GM19043 (cell line): ENCODE measurements around the gene PPP1CC.
"Not testable (repeated sequence)": the region's sequence is repeated elsewhere in the genome, so short reads cannot be mapped to it uniquely, and the experiment has no call there.

Source experiments
- ATAC-seq: cut with Tn5 transposase; IDR thresholded peaks from one replicate; pipeline ENCODE4 v1.9.1; 2021; ENCODE audit warnings: low read depth; ENCODE audit not compliant: unreplicated experiment

PPP1CC gene

DNA sequence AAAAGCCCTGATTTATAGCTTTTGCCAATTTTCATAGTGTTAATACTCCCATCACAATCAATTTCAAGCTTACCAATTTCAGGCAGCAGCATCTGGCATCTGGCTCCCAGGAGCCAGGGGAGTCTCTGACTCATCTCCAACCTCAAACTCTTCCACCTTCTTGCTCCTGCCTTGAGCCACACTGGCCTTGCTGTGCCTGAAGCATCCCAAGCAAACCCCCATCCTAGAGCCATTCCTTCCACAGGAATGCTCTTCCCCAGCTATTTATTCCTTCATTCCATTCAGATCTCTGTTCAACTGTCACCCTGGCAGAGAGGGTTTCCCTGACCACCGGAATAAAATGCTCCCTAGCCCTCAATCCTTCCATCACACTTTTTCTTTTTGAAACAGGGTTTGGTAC is 13.9 kb upstream of the PPP1CC start:
- ATAC-seq: no peak

DNA sequence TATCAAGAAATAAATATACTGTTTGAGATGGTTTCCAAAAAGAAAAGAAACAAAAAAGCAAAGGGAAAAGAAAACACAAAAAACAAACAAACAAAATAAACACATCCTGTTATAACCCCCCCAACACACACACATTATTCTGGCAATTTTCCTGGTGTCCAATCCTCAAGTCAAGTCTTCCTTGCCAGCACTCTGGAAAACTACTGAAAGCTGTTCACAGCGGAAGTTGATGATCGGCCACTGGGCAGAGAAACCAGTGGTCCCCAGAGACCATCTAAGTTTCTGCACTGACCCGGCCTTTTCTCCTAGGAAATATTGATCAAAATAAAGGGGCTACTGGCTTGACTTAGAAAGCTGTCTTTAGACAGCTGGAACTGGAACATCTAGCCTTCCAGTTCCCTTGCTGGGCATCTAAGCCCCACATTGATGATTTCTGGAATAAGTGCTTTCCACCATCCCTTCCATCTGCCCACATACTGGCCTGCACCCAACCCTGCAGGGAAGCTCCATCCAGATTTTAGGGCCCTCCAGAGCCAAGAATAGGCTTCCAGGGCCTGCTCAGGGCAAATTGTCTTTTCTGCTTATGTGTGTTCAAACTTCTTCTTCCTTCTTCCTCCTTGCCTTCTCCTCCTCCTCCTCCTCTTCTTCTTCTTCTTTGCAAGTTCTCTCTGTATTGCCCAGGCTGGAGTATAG is 11.6 kb upstream of the PPP1CC start:
- no peak for ATAC-seq

DNA sequence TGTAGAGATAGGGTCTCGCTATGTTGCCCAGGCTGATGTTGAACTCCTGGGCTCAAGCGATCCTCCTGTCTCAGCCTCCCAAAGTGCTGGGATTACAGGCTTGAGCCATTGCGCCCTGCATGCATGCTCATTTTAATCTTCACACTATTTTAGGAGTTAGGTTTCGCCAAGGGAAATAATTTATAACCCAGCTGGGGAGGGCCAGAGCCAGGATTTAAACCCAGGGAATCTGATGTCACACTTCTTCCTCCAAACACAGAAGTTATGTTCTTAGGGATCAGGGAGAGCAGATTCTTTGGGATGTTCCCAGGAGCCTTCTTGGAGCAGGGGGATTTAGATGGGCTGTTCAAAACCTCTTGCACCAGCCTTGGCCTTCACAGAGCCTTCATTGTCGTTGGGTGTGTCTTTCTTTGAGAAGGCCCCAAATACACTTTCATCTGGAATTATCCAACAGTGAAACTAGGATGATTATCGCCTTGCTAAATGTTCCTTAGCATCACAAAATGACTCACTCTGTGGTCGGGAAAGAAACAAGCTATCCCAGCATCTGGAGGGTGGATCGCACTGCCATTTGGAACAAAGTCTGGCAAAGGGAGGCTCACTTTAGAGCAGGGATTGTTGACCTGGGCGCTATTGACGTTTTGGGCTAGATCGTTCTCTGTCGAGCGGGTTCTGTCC is 8.2 kb upstream of the PPP1CC start:
- ATAC-seq: no peak

DNA sequence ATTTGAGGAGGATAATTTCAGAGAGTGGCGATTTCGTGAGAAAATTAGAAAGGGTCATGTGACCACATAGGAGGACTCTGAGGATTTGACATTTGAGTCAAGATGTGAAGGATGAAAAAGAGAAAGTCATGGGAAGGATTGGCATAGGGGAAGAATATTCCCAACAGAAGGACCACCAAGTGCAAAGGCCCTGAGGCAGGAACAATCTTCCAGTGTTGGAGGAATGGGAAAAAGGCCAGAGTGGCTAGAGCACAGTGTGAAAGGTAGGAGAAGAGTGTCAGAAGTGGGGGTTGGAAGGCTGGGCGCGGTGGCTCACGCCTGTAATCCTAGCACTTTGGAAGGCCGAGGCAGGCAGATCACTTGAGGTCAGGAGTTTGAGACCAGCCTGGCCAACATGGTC is 3.9 kb upstream of the PPP1CC start:
- ATAC-seq: no peak

DNA sequence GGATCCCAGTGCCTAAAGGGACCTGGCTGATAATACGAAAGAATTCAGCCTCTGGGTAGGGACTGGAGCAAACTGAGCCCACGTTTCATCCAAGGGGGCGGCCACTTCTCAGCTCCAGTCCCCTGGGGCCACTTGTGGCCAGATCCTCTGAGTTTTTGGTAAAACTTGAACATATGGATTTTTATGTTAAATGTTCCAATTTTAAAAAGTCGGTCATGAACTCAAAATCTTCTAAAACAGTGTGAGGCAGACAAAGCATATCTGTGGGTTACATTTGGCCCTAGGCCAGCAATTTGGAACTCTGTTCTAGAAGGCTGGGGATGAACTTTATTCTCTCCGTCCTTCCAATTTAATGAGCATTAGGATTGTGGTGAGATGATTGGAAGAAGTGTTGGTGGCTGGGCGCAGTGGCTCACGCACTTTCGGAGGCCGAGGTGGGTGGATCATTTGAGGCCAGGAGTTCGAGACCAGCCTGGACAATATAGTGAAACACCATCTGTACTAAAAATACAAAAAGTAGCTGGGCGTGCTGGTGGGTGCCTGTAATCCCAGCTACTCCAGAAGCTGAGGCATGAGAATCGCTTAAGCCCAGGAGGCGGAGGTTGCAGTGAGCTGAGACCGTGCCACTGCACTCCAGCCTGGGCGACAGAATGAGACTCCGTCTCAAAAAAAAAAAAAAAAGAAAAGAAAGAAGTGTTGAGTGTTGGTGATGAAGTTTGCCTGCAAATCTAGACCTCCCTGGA is 3.0 kb upstream of the PPP1CC start:
- ATAC-seq: no peak

DNA sequence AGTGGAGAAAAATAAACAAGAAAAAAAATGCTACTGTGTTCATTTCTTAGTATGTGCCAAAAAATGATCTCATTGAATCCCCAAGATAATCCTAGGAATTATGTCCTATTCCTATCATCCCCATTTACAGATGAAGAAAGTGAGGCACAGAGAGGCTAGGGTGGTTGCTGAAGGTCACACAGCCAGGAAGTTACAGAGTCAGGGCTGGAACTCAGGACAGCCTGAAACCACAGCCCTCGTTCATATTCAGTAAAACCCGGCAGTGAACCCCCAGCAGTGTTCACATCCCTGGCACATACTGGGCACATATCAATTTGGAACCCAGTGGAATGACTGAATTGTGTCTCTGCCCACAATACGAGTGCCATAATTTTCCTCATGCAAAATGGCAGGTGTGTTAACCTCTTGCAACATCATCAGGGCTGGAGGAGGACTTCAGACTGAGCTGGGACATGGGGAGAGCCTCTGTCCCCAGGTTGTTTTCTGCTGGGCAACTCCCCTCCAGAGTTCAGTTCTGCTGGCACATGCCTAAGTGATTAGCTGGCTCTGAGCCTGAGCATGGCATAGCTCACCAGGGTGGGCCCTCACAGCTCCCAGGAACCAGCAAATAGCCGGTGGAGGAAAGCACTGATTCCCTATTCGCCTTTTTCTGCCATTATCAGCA is 2.0 kb upstream of the PPP1CC start:
- no peak for ATAC-seq

DNA sequence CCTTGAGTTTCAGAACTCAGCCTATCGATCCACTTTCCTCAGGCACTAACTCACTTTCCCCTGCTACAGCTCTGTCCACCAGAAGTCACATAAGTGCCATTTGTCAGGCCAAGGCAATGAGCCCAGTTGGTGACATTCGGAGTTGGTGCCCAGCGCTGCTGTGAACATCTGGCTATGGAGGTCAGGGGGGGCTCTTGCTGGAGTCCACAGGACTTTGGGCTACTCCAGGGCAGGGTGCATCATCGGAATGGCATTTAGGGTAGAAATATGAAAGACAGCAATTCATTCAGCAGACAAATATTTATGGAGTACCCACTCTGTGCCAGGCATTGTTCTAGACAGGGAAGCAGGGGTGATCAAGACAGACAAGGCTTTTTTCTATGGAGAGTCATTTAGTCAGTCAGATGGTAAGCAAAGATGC is 1.5 kb upstream of the PPP1CC start:
- no peak for ATAC-seq

DNA sequence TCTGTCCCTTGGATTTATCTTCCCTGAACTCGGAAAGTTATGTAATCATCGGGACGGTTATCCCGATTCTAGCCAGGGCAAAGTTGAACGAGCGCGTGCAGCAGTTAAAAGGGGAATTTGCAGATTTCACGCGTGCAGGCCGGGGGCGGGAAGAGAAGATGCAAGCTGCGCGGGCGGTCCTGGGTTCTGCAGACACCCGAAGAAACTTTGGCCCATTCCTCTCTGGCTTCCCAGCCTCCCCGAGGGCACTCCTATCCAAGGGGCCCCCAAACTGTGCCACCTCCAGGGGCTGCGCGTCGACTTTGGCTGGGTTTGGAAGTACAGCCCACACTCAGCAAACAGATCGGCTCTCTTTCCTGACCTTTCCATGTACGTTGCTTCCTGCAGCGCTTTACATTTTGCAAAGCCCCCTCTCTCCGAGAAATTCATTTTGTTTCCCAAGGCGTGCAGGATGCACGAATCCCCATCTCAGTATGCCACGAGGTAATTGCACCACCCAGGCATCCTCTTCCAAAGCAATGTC is 941 bp upstream of the PPP1CC start:
- ATAC-seq: no peak

DNA sequence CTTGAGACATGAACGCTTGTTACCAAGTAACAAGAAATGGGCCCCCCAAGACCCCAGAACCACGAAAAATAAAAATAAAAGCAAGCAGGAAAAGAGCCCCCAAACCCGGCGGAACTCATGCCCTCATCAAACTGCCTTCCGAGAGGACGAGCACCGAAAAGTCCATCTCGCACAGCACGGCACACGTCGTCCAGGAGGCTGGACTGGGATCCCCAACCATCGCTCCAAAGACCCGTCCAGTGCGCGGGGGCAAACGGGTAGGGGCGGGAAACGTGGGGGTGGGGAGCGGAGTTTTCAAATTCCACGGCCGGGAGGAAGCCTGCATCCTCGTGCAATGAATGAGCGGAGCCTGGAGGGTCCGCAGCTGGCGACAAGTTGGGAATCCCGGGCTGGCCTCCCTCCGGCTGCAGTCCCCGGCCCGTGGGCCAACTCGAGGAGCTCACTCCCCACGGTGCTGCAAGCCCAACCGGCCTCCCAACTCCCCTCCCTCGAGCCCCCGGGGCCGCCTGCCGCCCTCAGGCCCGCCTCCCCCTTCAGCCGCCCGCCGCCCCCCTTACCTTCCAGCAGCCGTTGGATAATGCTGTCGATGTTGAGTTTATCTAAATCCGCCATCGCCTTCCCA is 484 bp downstream of the PPP1CC start:
- ATAC-seq: no peak

DNA sequence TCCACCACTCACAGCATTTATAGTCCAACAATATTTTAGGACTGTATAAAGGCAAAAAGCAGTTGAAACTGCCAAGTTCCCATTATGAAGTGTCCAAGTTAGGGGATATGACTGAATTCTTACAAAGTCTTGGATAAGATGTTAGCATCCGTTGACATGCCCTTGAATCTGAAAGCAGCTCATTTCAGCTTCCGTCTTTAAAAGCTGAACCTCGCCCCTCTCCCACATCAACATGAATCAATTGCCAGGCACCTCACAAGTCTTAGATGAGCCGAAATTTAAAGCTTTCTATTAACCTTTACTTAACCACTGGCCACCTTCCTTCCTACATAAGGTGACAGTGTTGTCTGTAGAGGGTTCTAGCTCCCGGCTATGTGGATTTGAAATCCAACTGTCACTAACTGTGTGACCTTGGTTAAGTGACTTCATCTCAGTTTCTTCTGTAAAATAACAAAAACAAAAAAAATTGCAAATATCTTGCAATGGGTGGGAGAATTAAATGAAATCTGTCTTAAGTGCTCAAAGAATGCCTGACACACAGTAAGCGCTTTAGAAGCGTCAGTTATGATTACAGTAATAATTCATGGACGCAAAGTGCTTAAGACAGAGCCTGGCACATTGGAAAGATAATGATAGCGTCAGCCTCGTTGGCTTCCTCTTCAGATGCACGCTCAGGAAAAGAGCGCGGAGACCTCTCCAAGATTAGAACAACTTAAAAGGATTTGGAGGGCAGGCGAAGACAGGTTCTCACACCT is 1.2 kb downstream of the PPP1CC start:
- ATAC-seq: no peak

DNA sequence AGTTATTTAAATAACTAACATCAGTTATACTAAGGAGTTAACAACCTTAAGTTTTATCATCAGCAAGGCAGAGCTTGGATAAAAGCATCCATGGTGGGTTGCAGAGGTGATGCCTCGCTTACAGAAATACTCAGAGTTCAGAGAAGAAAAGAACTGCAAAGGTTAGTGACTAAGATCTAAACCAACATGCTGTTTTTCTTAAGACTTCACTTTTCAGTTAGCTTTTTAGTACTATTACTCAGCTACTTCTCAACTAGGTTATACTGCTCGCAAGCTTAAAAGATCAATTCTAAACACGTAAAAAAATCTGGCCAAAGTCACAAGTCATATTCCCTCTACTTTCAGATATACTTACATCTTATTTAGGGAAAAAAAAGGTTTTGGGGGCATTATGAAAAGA is 2.8 kb downstream of the PPP1CC start:
- no peak for ATAC-seq

DNA sequence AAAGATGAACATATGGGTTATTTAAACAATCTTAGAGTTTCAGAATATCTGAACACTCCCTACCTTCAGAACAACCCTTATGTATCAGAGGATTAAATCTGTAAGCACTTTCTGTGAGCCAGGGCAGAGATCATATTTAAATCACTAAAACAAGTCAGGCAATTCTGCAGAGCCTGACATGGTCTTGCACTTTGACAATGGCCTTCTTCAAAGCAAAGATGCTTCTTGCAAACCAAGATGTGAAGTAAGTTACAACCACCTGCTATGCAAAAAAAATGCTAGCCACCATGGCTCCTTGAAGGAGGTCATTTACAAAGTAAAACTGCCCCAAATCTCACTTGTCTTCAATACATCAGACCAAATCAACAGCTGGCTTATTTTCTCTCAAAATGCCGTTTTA is 3.2 kb downstream of the PPP1CC start:
- ATAC-seq: no peak

DNA sequence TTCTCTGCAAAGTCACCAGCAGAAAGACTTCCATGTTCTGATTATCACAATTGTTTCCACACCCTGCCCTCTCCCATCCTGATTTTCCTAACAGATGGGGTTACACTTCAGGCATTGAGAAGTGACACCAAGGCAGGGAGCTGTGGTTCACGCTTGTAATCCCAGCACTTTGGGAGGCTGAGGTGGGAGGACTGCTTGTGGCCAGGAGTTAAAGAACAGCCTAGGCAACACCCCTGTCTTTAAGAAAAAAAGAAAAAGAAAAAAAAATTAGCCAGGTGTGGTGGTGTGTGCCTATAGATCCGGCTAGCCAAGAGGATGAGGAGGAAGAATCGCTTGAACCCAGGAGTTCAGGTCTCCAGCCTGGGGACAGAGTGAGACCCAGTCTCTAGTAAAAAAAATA is 5.2 kb downstream of the PPP1CC start:
- no peak for ATAC-seq

DNA sequence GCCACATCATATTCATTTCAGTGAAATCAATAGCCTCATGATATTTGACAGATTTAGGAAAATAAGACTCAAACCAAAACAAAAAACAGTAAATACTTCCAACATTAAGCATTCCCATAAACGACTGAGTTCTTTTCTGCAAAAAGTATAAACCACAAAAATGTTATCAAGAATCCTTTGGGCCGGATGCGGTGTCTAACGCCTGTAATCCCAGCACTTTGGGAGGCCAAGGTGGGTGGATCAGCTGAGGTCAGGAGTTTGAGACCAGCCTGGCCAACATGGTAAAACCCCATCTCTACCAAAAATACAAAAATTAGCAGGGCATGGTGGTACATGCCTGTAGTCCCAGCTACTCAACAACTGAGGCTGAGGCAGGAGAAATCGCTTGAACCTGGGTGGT is 5.7 kb downstream of the PPP1CC start:
- not testable (repeated sequence) for ATAC-seq

DNA sequence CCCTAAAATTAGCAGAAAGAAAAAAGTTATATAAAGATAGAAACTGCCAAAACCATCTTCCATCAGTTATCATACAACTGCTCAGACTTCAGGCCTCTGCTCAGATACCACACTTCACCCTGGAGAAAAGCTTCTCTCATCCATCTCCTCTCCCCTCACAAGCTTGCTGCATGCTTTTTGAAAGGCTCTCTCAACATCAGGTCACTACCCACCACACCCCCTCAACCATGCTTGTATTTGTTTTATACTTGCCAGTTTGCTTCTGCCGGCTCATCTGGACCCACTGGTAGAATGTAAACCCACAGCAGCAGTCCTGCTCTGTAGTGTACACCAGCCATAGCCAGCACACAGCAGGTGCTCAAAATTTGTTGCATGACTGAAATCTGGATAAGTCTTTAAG is 8.8 kb downstream of the PPP1CC start:
- no peak for ATAC-seq

DNA sequence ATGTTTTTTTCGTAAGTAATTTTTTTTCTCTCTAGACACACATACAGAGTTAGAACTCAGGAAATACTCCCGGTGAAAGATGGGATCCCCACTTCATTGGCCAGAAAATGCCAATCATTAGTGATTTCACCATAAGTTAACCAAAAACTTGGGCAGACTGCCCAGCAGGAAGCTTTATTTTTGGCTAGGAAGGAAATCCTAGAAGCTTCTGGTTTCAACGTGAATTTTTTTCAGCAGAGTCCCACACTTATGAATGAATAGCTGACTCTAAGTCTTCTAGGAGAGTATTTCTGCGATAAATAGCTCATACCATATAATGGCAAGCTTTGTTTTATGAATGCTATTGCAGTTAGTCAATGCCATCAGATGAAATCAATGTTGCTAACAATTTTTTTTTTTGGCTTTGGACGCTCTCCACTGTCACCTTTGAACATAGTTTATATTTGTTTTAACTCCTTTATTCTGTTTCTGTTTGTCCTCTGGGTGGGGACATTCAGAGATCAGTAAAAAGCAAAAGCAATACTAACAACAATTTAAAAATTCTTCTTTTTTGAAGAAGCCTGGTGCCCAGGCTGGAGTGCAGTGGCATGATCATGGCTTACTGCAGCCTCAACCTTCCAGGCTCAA is 9.5 kb downstream of the PPP1CC start:
- no peak for ATAC-seq

DNA sequence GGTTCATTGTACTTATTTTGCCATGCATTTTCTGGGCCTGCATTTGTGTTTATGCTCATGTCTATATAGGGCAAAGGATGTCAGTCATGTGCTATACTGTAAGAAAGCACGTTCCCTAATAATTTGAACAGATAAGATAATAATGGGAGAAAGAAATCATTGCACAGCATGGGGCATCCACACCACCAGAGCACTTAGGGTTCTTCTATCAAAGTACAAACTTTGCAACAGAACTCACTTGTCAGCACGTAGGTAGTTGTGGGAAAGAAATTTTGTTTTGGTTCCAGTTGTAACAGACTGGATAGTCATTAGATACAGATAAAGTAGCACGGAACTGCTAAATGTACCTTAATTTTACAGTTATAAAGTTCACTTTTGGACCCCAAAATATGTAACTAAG is 10.1 kb downstream of the PPP1CC start:
- ATAC-seq: no peak

DNA sequence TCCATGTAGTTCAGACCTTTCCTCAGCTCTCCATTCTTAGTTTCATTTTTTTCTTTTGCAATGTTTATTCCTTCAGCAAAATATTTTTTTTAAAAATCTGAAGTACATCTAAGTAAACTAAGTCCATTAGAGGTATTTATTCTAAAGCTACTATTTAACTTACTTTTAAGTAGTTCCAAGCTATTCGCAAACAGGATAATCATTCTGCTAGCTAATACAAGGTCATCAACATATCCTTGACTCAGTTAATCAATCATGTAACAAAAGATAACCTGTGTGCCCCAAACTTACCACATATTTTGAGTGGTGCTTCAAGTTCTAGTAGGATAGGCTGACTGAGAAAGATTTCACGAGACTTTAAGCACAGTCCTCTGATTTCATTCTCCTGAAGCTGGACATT is 11.2 kb downstream of the PPP1CC start:
- no peak for ATAC-seq

DNA sequence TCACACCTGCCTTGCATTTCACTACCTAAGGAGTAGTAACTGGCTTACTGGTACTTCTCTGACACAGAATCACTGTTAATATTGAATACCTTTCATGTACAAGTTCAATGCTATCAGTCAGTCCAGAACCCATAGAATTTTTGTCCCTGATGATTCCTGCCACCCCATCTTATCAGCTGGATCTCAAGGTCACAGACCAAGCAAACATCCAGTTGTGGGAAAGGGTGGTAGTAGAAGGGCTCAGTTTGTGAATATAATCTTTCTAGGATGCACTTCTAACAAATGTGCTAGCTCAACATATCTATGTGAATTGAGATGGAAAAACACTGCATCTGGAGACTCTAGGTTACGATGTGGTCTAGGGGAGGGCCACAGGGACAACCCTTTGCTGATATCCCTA is 14.1 kb downstream of the PPP1CC start:
- ATAC-seq: no peak
